ENCODE measurements around the gene DNAJC27.

Gene DNAJC27

GRCh38 chr2:24970483-24971285 lies 1.1 kb downstream of the DNAJC27 start:
- no peak for DNase-seq

- no peak for DNase-seq
Observed at GRCh38 chr2:24969784-24970183, 2.0 kb downstream of the DNAJC27 start.

- no peak for DNase-seq
Observed at GRCh38 chr2:24961903-24962302, 9.9 kb downstream of the DNAJC27 start.

- no peak for DNase-seq
Observed at GRCh38 chr2:24959761-24960160, 12.0 kb downstream of the DNAJC27 start.

GRCh38 chr2:24958411-24958935 lies 13.3 kb downstream of the DNAJC27 start:
- DNase-seq = no peak

- DNase-seq = no peak
Observed at GRCh38 chr2:24957976-24958375, 13.8 kb downstream of the DNAJC27 start.

GRCh38 chr2:24957221-24957620 lies 14.5 kb downstream of the DNAJC27 start:
- no peak for DNase-seq

GRCh38 chr2:24955921-24956320 lies 15.8 kb downstream of the DNAJC27 start:
- no peak for DNase-seq

GRCh38 chr2:24955232-24955631 lies 16.5 kb downstream of the DNAJC27 start:
- DNase-seq = no peak

- no peak for DNase-seq
Observed at GRCh38 chr2:24950102-24950501, 21.7 kb downstream of the DNAJC27 start.

- no peak for DNase-seq
Observed at GRCh38 chr2:24948506-24948905, 23.2 kb downstream of the DNAJC27 start.

- no peak for DNase-seq
Observed at GRCh38 chr2:24947561-24948157, 24.1 kb downstream of the DNAJC27 start.

GRCh38 chr2:24945907-24946306 lies 25.8 kb downstream of the DNAJC27 start:
- no peak for DNase-seq

GRCh38 chr2:24943427-24944053 lies 28.2 kb downstream of the DNAJC27 start:
- no peak for DNase-seq

- DNase-seq = no peak
Observed at GRCh38 chr2:24939353-24939752, 32.4 kb downstream of the DNAJC27 start.

GRCh38 chr2:24937236-24937635 lies 34.5 kb downstream of the DNAJC27 start:
- DNase-seq = no peak

GRCh38 chr2:24935145-24935544 lies 36.6 kb downstream of the DNAJC27 start:
- DNase-seq = no peak

GRCh38 chr2:24932715-24933114 lies 39.0 kb downstream of the DNAJC27 start:
- no peak for DNase-seq

- no peak for DNase-seq
Observed at GRCh38 chr2:24930768-24931167, 41.0 kb downstream of the DNAJC27 start.

GRCh38 chr2:24929230-24929629 lies 42.5 kb downstream of the DNAJC27 start:
- DNase-seq = no peak

GRCh38 chr2:24928036-24928435 lies 43.7 kb downstream of the DNAJC27 start:
- no peak for DNase-seq

- DNase-seq = no peak
Observed at GRCh38 chr2:24926602-24927252, 45.0 kb downstream of the DNAJC27 start.

GRCh38 chr2:24926220-24926601 lies 45.5 kb downstream of the DNAJC27 start:
- no peak for DNase-seq
